PFSK-1 (cell line): ENCODE data around the gene TTC3.

ENCODE experiments used
- FOXP2 ChIP-seq: optimal IDR thresholded peaks from 2 replicates; pipeline ENCODE3; 2011; ENCODE audit warnings: borderline replicate concordance, control low read depth, inconsistent platforms; ENCODE audit not compliant: insufficient read depth; ENCODE audit errors: extremely low read length, extremely low read depth
- POLR2AphosphoS5 ChIP-seq: IDR thresholded peaks from 2 replicates; pipeline ENCODE4 v1.6.1; 2012; ENCODE audit warnings: low read depth, mild to moderate bottlenecking, control low read depth, low read length, moderate library complexity
- REST ChIP-seq, 2 experiments: IDR thresholded peaks; 2 replicates each; pipeline versions ENCODE4 v1.6.1 to v1.8.0; 2011 to 2012; ENCODE audit warnings: low read depth in 2 of 2, low read length in 2 of 2, control low read depth in 1 of 2, inconsistent platforms in 1 of 2, mild to moderate bottlenecking in 1 of 2, moderate library complexity in 1 of 2; ENCODE audit not compliant: insufficient read depth in 1 of 2
- SIN3A ChIP-seq: IDR thresholded peaks from 2 replicates; pipeline ENCODE4 v1.6.1; 2012; ENCODE audit warnings: mild to moderate bottlenecking, low read length, moderate library complexity, borderline replicate concordance; ENCODE audit not compliant: insufficient read depth
- TAF1 ChIP-seq: IDR thresholded peaks from 2 replicates; pipeline ENCODE4 v1.6.1; 2012; ENCODE audit warnings: low read length, control low read depth, borderline replicate concordance; ENCODE audit not compliant: insufficient read depth

TTC3 gene

GRCh38 chr21:37237764-37238163, 164.7 kb downstream of the TTC3 start:
- no peak for TF ChIP-seq SIN3A
- TF ChIP-seq FOXP2, result no peak
- no peak for TF ChIP-seq TAF1
- no peak for TF ChIP-seq REST (IDR thresholded peaks at IDR 0.05; ENCODE audit: insufficient read depth in 1 of 2, low read depth in 2 of 2, low read length in 2 of 2)
- no peak for TF ChIP-seq POLR2AphosphoS5

GRCh38 chr21:37240978-37241377, 167.9 kb downstream of the TTC3 start:
- no peak for TF ChIP-seq TAF1
- TF ChIP-seq POLR2AphosphoS5, result no peak
- no peak for TF ChIP-seq REST (IDR thresholded peaks at IDR 0.05; ENCODE audit: insufficient read depth in 1 of 2, low read depth in 2 of 2, low read length in 2 of 2)
- no peak for TF ChIP-seq FOXP2
- TF ChIP-seq SIN3A, result no peak

- TF ChIP-seq REST (IDR thresholded peaks at IDR 0.05; ENCODE audit: insufficient read depth in 1 of 2, low read depth in 2 of 2, low read length in 2 of 2) (no peak), FOXP2 (no peak), TAF1 (no peak), SIN3A (no peak), POLR2AphosphoS5 (no peak)
Observed at GRCh38 chr21:37241426-37241825, 168.4 kb downstream of the TTC3 start.

- no peak for TF ChIP-seq FOXP2
- TF ChIP-seq REST (IDR thresholded peaks at IDR 0.05; ENCODE audit: insufficient read depth in 1 of 2, low read depth in 2 of 2, low read length in 2 of 2), result no peak
- no peak for TF ChIP-seq TAF1
- no peak for TF ChIP-seq POLR2AphosphoS5
- no peak for TF ChIP-seq SIN3A
Observed at GRCh38 chr21:37243961-37244360, 170.9 kb downstream of the TTC3 start.

- TF ChIP-seq POLR2AphosphoS5 (no peak), TAF1 (no peak), FOXP2 (no peak), REST (IDR thresholded peaks at IDR 0.05; ENCODE audit: insufficient read depth in 1 of 2, low read depth in 2 of 2, low read length in 2 of 2) (no peak), SIN3A (no peak)
Observed at GRCh38 chr21:37244501-37245095, 171.5 kb downstream of the TTC3 start.
